Right renal cortex interstitium (tissue), 3 donors: ENCODE data around the gene MATK. TPM values are rescaled to one million over a fixed set of nuclear protein-coding genes. Genes with fewer than 3 reads are reported as not detected.

Experiments used
- DNase-seq, 3 donors: peaks; one replicate each; pipeline ENCODE4 v3.0.0-alpha.2; 2013; ENCODE audit warnings: low read depth in 3 of 3, low spot score in 2 of 3
- polyA plus RNA-seq, 3 donors: library from polyadenylated mRNA; unstranded; fragments of 120-200 nt; gene quantifications; one replicate each; pipeline ENCODE4 v1.2.1, GENCODE V29; 2013; ENCODE audit not compliant: insufficient read length in 3 of 3

Gene MATK
- polyA plus RNA-seq, result 1 to 10 TPM in 2 of 3 donors, under 1 TPM in 1; 0.93 to 1.4 (median 1.0) TPM

- DNase-seq, result no peak
Measured at GRCh38 chr19:3785938-3786824, at the start of gene MATK. MATK (minus strand) TSS chr19:3786381; CDS start chr19:3785135, 1,246 bp downstream.

GRCh38 chr19:3835055-3835435 lies 48.9 kb upstream of the MATK start:
- DNase-seq, result no peak

- no peak for DNase-seq
Measured at GRCh38 chr19:3834349-3835054, 48.3 kb upstream of the MATK start.

- DNase-seq, result no peak
Measured at GRCh38 chr19:3833578-3834348, 47.6 kb upstream of the MATK start.

- DNase-seq, result no peak
Measured at GRCh38 chr19:3832001-3832400, 45.8 kb upstream of the MATK start.

GRCh38 chr19:3831601-3832000 lies 45.4 kb upstream of the MATK start:
- DNase-seq, result no peak

- DNase-seq, result no peak
Measured at GRCh38 chr19:3830621-3831589, 44.7 kb upstream of the MATK start.

- DNase-seq, result no peak
Measured at GRCh38 chr19:3827306-3827705, 41.1 kb upstream of the MATK start.

GRCh38 chr19:3826163-3826562 lies 40.0 kb upstream of the MATK start:
- no peak for DNase-seq

GRCh38 chr19:3825286-3825956 lies 39.2 kb upstream of the MATK start:
- no peak for DNase-seq

GRCh38 chr19:3823350-3823713 lies 37.2 kb upstream of the MATK start:
- DNase-seq, result no peak

GRCh38 chr19:3822683-3823349 lies 36.6 kb upstream of the MATK start:
- DNase-seq, result no peak

- DNase-seq, result no peak
Measured at GRCh38 chr19:3821857-3822364, 35.7 kb upstream of the MATK start.

- DNase-seq, result no peak
Measured at GRCh38 chr19:3821156-3821555, 35.0 kb upstream of the MATK start.

GRCh38 chr19:3819989-3820388 lies 33.8 kb upstream of the MATK start:
- DNase-seq, result no peak

GRCh38 chr19:3818918-3819317 lies 32.7 kb upstream of the MATK start:
- DNase-seq, result no peak

GRCh38 chr19:3818466-3818865 lies 32.3 kb upstream of the MATK start:
- no peak for DNase-seq

- DNase-seq, result no peak
Measured at GRCh38 chr19:3817761-3818160, 31.6 kb upstream of the MATK start.
